IMR-90 (cell line): ENCODE results near the gene THSD8. TPM values are rescaled to one million over a fixed set of nuclear protein-coding genes. Genes with fewer than 3 reads are reported as not detected.
"Not testable (repeated sequence)": the region's sequence is repeated elsewhere in the genome, so short reads cannot be mapped to it uniquely, and the experiment has no call there.

ENCODE experiments used
- ATAC-seq: fragments of 200-7000 bp; cut with Tn5 transposase; 2 replicates; pipeline ENCODE4 v1.9.1; 2020; ENCODE audit warnings: low read depth, mild to moderate bottlenecking, moderate library complexity
- BruUV-seq: library from RNA; stranded (reverse); fragments of 400-500 nt; replicated peaks from 2 replicates; lab custom pipeline; 2021; lab: Mats Ljungman, UMichigan
- CTCF ChIA-PET: fragments of 300-600 bp; formaldehyde crosslinking; extraction: SDS; loops from one replicate; lab custom pipeline; 2021; ENCODE audit warnings: antibody characterized with exemption; lab: Yijun Ruan, JAX
- POLR2A ChIA-PET: fragments of 300-600 bp; sonication (Branson Sonifier 250); formaldehyde crosslinking; loops from one replicate; lab custom pipeline; 2022; ENCODE audit warnings: antibody characterized with exemption; ENCODE audit not compliant: unreplicated experiment; lab: Charles Lee
- DNase-seq: peaks from one replicate; pipeline ENCODE4 v3.0.0; 2013
- H2AFZ ChIP-seq: replicated peaks from 2 replicates; pipeline ENCODE3; 2013; ENCODE audit warnings: low read length, mild to moderate bottlenecking; ENCODE audit not compliant: poor library complexity
- H2AK5ac ChIP-seq: 2 replicates; pipeline ENCODE4 v1.6.1; 2013; ENCODE audit warnings: low read depth, low read length, inconsistent platforms
- H2AK9ac ChIP-seq: replicated peaks from 2 replicates; pipeline ENCODE3; 2013; ENCODE audit warnings: mild to moderate bottlenecking, low read depth, low read length, moderate library complexity; ENCODE audit not compliant: poor library complexity
- H2BK120ac ChIP-seq: 2 replicates; pipeline ENCODE4 v1.6.1; 2013; ENCODE audit warnings: low read depth, low read length, inconsistent platforms
- H2BK15ac ChIP-seq: 3 replicates; pipeline ENCODE4 v1.6.1; 2013; ENCODE audit warnings: low read depth, low read length, inconsistent platforms
- H2BK20ac ChIP-seq: 2 replicates; pipeline ENCODE4 v1.6.1; 2013; ENCODE audit warnings: low read depth, mild to moderate bottlenecking, inconsistent platforms, low read length, moderate library complexity
- H2BK5ac ChIP-seq: 2 replicates; pipeline ENCODE4 v1.6.1; 2013; ENCODE audit warnings: mild to moderate bottlenecking, low read depth, low read length, inconsistent platforms; ENCODE audit not compliant: poor library complexity, severe bottlenecking
- H3K14ac ChIP-seq: replicated peaks from 2 replicates; pipeline ENCODE4 v1.6.1; 2013; ENCODE audit warnings: low read depth, low read length, inconsistent platforms
- H3K18ac ChIP-seq: 2 replicates; pipeline ENCODE4 v1.6.1; 2013; ENCODE audit warnings: low read depth, low read length, control low read depth
- H3K23ac ChIP-seq: 2 replicates; pipeline ENCODE4 v1.6.1; 2013; ENCODE audit warnings: low read depth, low read length, inconsistent platforms
- H3K27ac ChIP-seq: 2 replicates; pipeline ENCODE4 v1.5.1; 2013; ENCODE audit warnings: mild to moderate bottlenecking, control low read depth, low read length; ENCODE audit not compliant: insufficient read depth
- H3K27me3 ChIP-seq: 2 replicates; pipeline ENCODE4 v1.6.1; 2013; ENCODE audit warnings: low read length; ENCODE audit not compliant: control insufficient read depth, insufficient read depth
- H3K36me3 ChIP-seq: 2 replicates; pipeline ENCODE4 v1.6.1; 2013; ENCODE audit warnings: low read length, mixed read lengths; ENCODE audit not compliant: control insufficient read depth, insufficient read depth
- H3K4ac ChIP-seq: 2 replicates; pipeline ENCODE4 v1.6.1; 2013; ENCODE audit warnings: low read depth, low read length, inconsistent platforms
- H3K4me1 ChIP-seq: 2 replicates; pipeline ENCODE4 v1.6.1; 2013; ENCODE audit warnings: low read length, mixed read lengths; ENCODE audit not compliant: control insufficient read depth, insufficient read depth
- H3K4me2 ChIP-seq: 2 replicates; pipeline ENCODE4 v1.6.1; 2013; ENCODE audit warnings: low read depth, mild to moderate bottlenecking, control low read depth, low read length, moderate library complexity
- H3K4me3 ChIP-seq: 2 replicates; pipeline ENCODE4 v1.5.1; 2013; ENCODE audit warnings: low read depth, mild to moderate bottlenecking, control low read depth, low read length, moderate library complexity; ENCODE audit not compliant: insufficient read depth
- H3K56ac ChIP-seq: 2 replicates; pipeline ENCODE4 v1.6.1; 2013; ENCODE audit warnings: low read length, inconsistent platforms; ENCODE audit not compliant: insufficient read depth; ENCODE audit errors: extremely low read depth
- H3K79me1 ChIP-seq, 2 experiments: 2 replicates each; pipeline ENCODE4 v1.6.1; 2013; ENCODE audit warnings: low read length in 2 of 2, inconsistent platforms in 1 of 2, low read depth in 1 of 2
- H3K9ac ChIP-seq: 2 replicates; pipeline ENCODE4 v1.6.1; 2013; ENCODE audit warnings: low read depth, low read length, control low read depth
- H3K9me1 ChIP-seq: 2 replicates; pipeline ENCODE4 v1.6.1; 2013; ENCODE audit warnings: low read length, inconsistent platforms; ENCODE audit not compliant: insufficient read depth
- H3K9me3 ChIP-seq: 2 replicates; pipeline ENCODE4 v1.6.1; 2013; ENCODE audit warnings: low read length; ENCODE audit not compliant: control insufficient read depth, insufficient read depth
- H4K20me1 ChIP-seq: 2 replicates; pipeline ENCODE4 v1.6.1; 2013; ENCODE audit warnings: low read length, inconsistent platforms; ENCODE audit not compliant: insufficient read depth
- H4K5ac ChIP-seq: 2 replicates; pipeline ENCODE4 v1.6.1; 2013; ENCODE audit warnings: mild to moderate bottlenecking, low read depth, low read length, control low read depth
- H4K8ac ChIP-seq, 2 experiments: 2 replicates each; pipeline ENCODE4 v1.6.1; 2013; ENCODE audit warnings: low read depth in 2 of 2, low read length in 2 of 2, control low read depth in 1 of 2, inconsistent platforms in 1 of 2
- H4K91ac ChIP-seq: 2 replicates; pipeline ENCODE4 v1.6.1; 2013; ENCODE audit warnings: low read depth, low read length, inconsistent platforms; ENCODE audit not compliant: insufficient read depth
- WGBS, 2 experiments: methylation state at CpG; one replicate each; pipeline versions ENCODE4 v1.1.5 to v1.1.7; 2013; ENCODE audit warnings: missing lambda C conversion rate in 2 of 2; ENCODE audit not compliant: insufficient read length in 1 of 2; ENCODE audit errors: extremely low coverage in 2 of 2; 5-methylcytosine and 5-hydroxymethylcytosine counted together
- dilution Hi-C: fragments of 300-500 bp; cut with HindIII; formaldehyde crosslinking; loops from one replicate; pipeline ENCODE4 v1.14.3; 2018; ENCODE audit warnings: low sequenced_read_pairs; ENCODE audit not compliant: unreplicated experiment
- in situ Hi-C: fragments of 300-500 bp; cut with MboI; formaldehyde crosslinking; loops from 3 replicates; pipeline ENCODE4 v1.14.3; 2019; ENCODE audit warnings: low sequenced_read_pairs, inconsistent platforms, mixed read lengths
- intact Hi-C: fragments of 100-400 bp; cut with micrococcal nuclease; formaldehyde crosslinking; loops from 2 replicates; pipeline ENCODE4 v1.10.0; 2022
- polyA plus RNA-seq, 3 experiments: library from polyadenylated mRNA; depleted of rRNA; stranded (reverse); fragments of >200 nt; gene quantifications; 2 replicates each; pipeline ENCODE4 v1.2.3, GENCODE V29; 2012; ENCODE audit warnings: low replicate concordance in 1 of 3
- total RNA-seq: library from RNA; depleted of rRNA; stranded (reverse); fragments of >200 nt; gene quantifications from 2 replicates; pipeline ENCODE4 v1.2.3, GENCODE V29; 2012

The THSD8 gene
- total and polyA plus RNA-seq, 2 of the 4 experiments (the other 2 are of a cell fraction), result 0.68 TPM; not detected in 1

GRCh38 chr19:12817810-12818209 lies 15.9 kb downstream of the THSD8 start:
- H3K4me3 ChIP-seq, H2BK120ac ChIP-seq, H3K9ac ChIP-seq, H3K23ac ChIP-seq, H3K79me1 ChIP-seq, H4K91ac ChIP-seq, H3K9me1 ChIP-seq, H4K5ac ChIP-seq, H3K27me3 ChIP-seq, H4K20me1 ChIP-seq, H3K4me1 ChIP-seq, H2BK20ac ChIP-seq, H2AK5ac ChIP-seq, H3K18ac ChIP-seq, H3K36me3 ChIP-seq, H3K4me2 ChIP-seq, H4K8ac ChIP-seq, H3K14ac ChIP-seq, BruUV-seq, H2AK9ac ChIP-seq, H3K9me3 ChIP-seq, H2BK5ac ChIP-seq, DNase-seq, H3K27ac ChIP-seq, H3K4ac ChIP-seq, ATAC-seq, H3K56ac ChIP-seq, in situ Hi-C loops, intact Hi-C loops, dilution Hi-C loops, POLR2A ChIA-PET, H2AFZ ChIP-seq, H2BK15ac ChIP-seq: not testable (repeated sequence)
- CTCF ChIA-PET, result interaction anchor here (1.6 kb wide), 1 partner anchor 29 kb away, joined by 4 read pairs; no protein-coding TSS in a partner anchor
- 100% methylated on average over 1 of the region's 11 CpGs; no CpG with 5 or more reads in 1 of the 2 experiments for WGBS, 2 experiments
